Measurements from ENCODE around the gene FAM111A.

- no peak for TF ChIP-seq CTCF (IDR thresholded peaks at IDR 0.05 in 4 of 5, conservative IDR thresholded peaks at IDR 0.05 in 1 of 5)
- no peak for TF ChIP-seq POLR2A (IDR thresholded peaks at IDR 0.05)
Measured at GRCh38 chr11:59185386-59185945, 42.8 kb downstream of the FAM111A start.
